VCaP (cell line): ENCODE results near the gene CRK.

Experiments
- H3K27ac ChIP-seq: fragments of 450-650 bp; 2 replicates; pipeline ENCODE4 v1.5.1; 2017
- CTCF ChIP-seq: fragments of 450-650 bp; conservative IDR thresholded peaks from 2 replicates; pipeline ENCODE4 v1.5.1; 2017; ENCODE audit warnings: mild to moderate bottlenecking, moderate library complexity

Gene CRK

GRCh38 chr17:1414634-1415033, 41.4 kb downstream of the CRK start:
- no peak overlapping the region for H3K27ac ChIP-seq
- no peak for TF ChIP-seq CTCF

GRCh38 chr17:1414001-1414574, 41.9 kb downstream of the CRK start:
- H3K27ac ChIP-seq: no peak overlapping the region

GRCh38 chr17:1413281-1413791, 42.7 kb downstream of the CRK start:
- no peak overlapping the region for H3K27ac ChIP-seq
- no peak for TF ChIP-seq CTCF

More at GRCh38 chr17:1414001-1414574, 41.9 kb downstream of the CRK start:
- no peak for TF ChIP-seq CTCF

GRCh38 chr17:1412185-1413110, 43.6 kb downstream of the CRK start:
- H3K27ac ChIP-seq: no peak overlapping the region
- TF ChIP-seq CTCF: no peak

- TF ChIP-seq CTCF: no peak
- no peak overlapping the region for H3K27ac ChIP-seq
Observed at GRCh38 chr17:1402262-1402586, 53.8 kb downstream of the CRK start.

- TF ChIP-seq CTCF: no peak
- H3K27ac ChIP-seq: peak within 1 kb of the TSS; percentile 97
Observed at GRCh38 chr17:1399679-1400512, 56.1 kb downstream of the CRK start, which contains the start of gene YWHAE. YWHAE (minus strand) TSS chr17:1400222; CDS start chr17:1400110, 112 bp downstream.
